Measurements from ENCODE around the gene SLC24A3. TPM values are rescaled to one million over a fixed set of nuclear protein-coding genes. Genes with fewer than 3 reads are reported as not detected.

The SLC24A3 gene
- total RNA-seq, 1 donor from 2014 or later = 0.79 TPM

DNA sequence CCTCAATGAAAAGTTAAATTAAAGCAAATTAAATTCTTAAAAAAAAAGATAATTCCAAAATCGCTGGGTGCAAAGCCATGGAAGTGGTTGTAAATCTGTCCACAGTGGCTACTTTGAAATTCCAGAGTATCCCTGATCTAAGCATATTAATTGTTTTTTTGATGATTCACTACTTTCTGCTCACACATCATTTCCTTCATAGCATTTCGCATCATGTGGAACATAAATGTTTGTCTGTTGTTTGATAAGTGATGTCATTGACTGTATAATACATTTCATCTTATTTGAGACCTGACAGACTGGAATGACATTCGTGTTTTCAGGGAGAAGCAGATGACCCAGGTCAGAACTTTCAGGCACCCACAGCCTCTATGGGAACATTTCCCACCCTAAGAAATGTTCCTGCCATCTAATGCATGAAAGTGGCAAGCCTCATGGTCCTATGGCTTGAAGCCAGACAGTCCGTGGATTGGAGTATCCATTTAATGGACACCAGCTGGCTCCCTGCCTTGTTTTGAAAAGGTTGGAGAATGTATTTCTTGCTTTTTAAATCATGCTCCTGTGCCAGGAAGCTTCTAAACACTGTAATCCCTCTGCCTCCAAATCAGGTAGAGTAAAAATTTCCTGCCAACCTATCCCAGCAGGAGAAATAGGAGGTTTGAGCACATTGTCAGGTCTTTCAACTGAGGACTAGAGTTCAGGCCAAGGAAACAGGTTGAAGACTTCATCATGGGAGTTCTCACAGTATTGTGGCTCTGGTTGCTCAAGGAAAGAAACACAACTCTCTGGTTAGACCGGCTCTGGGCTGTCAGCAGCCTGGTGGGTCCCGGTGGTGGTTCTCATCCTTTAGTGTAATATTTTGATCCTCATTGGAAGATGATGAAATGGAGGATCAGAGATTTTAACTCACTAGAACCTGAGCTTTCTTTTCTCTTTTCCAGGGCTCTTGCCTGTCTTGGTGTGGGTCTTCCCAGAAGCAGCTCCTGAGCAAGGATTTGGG lies 157.9 kb downstream of the SLC24A3 start:
- H3K27ac Mint-ChIP-seq (ENCODE audit: unreplicated experiment) = no peak overlapping the region
- H3K4me2 ChIP-seq (ENCODE audit: low read length) = no peak overlapping the region
- TF ChIP-seq EZH2 (IDR thresholded peaks at IDR 0.05; ENCODE audit: insufficient read depth, low read length) = no peak
- TF ChIP-seq, protein P1, sequence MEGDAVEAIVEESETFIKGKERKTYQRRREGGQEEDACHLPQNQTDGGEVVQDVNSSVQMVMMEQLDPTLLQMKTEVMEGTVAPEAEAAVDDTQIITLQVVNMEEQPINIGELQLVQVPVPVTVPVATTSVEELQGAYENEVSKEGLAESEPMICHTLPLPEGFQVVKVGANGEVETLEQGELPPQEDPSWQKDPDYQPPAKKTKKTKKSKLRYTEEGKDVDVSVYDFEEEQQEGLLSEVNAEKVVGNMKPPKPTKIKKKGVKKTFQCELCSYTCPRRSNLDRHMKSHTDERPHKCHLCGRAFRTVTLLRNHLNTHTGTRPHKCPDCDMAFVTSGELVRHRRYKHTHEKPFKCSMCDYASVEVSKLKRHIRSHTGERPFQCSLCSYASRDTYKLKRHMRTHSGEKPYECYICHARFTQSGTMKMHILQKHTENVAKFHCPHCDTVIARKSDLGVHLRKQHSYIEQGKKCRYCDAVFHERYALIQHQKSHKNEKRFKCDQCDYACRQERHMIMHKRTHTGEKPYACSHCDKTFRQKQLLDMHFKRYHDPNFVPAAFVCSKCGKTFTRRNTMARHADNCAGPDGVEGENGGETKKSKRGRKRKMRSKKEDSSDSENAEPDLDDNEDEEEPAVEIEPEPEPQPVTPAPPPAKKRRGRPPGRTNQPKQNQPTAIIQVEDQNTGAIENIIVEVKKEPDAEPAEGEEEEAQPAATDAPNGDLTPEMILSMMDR (IDR thresholded peaks at IDR 0.05; ENCODE audit: insufficient read depth, low read depth, low read length) = no peak
- no peaks in the 10 kb centered on the region for H3K9me3 Mint-ChIP-seq (ENCODE audit: unreplicated experiment)
- peaks cover 13% of the 10 kb centered on the region for H3K27me3 Mint-ChIP-seq (ENCODE audit: low read depth, unreplicated experiment)
- H3K27me3 ChIP-seq (ENCODE audit: insufficient read depth, low read length) = no peaks in the 10 kb centered on the region
- no peaks in the 10 kb centered on the region for H3K4me1 ChIP-seq (ENCODE audit: insufficient read depth, low read length)
- no peaks in the 10 kb centered on the region for H3K36me3 ChIP-seq (ENCODE audit: insufficient read depth, low read length)
- H3K4me1 Mint-ChIP-seq (ENCODE audit: low read depth, unreplicated experiment) = no peaks in the 10 kb centered on the region
- H3K79me2 ChIP-seq (ENCODE audit: insufficient read depth, low read length) = no peaks in the 10 kb centered on the region
- no peaks in the 10 kb centered on the region for H4K20me1 ChIP-seq (ENCODE audit: insufficient read depth, low read length)
- H3K9me3 ChIP-seq (ENCODE audit: insufficient read depth, low read depth, low read length) = no peaks in the 10 kb centered on the region
- no peak for DNase-seq (ENCODE audit: low read depth)
- H3K4me3 Mint-ChIP-seq (ENCODE audit: unreplicated experiment) = no peak overlapping the region
- no peak overlapping the region for H2AFZ ChIP-seq (ENCODE audit: low read depth, low read length)
- no peak overlapping the region for H3K9ac ChIP-seq (ENCODE audit: low read length)
- H3K27ac ChIP-seq (ENCODE audit: low read depth, low read length) = no peak overlapping the region
- no peak for FAIRE-seq
- no peak overlapping the region for H3K4me3 ChIP-seq (ENCODE audit: insufficient read depth, low read depth, low read length)
- H3K36me3 Mint-ChIP-seq (ENCODE audit: low read depth, unreplicated experiment) = peaks cover 2% of the 10 kb centered on the region

DNA sequence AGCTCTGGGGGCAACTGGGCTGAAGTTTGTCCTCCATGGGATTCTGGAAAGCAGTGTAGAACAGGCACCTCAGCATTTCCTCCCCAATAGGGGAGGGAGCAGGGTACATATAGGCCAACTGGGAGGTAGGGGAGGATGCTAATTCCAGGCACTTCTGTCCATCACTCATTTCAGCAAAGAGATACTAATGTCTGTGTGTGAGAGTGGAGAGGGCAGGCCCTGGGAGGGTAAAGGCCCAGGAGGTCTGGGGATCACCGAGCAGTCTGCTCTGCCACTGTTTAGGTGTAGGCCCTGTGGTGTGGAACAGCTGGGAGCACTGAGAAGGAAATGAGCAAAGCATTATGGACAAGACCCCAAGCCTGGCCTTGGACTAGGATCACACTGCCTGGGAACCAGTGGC lies 158.7 kb downstream of the SLC24A3 start:
- no peak for FAIRE-seq
- no peak overlapping the region for H3K4me3 Mint-ChIP-seq (ENCODE audit: unreplicated experiment)

More for the DNA sequence above, 158.7 kb downstream of the SLC24A3 start:
- Histone ChIP-seq H3K4me3 (ENCODE audit: insufficient read depth, low read depth, low read length) (no peak overlapping the region), H3K79me2 (ENCODE audit: insufficient read depth, low read length) (no peaks in the 10 kb centered on the region), H2AFZ (ENCODE audit: low read depth, low read length) (no peak overlapping the region), H3K36me3 (ENCODE audit: insufficient read depth, low read length) (no peaks in the 10 kb centered on the region), H3K4me2 (ENCODE audit: low read length) (no peak overlapping the region), H3K9ac (ENCODE audit: low read length) (no peak overlapping the region), H3K9me3 (ENCODE audit: insufficient read depth, low read depth, low read length) (no peaks in the 10 kb centered on the region), H4K20me1 (ENCODE audit: insufficient read depth, low read length) (no peaks in the 10 kb centered on the region), H3K27me3 (ENCODE audit: insufficient read depth, low read length) (no peaks in the 10 kb centered on the region), H3K4me1 (ENCODE audit: insufficient read depth, low read length) (no peaks in the 10 kb centered on the region), H3K27ac (ENCODE audit: low read depth, low read length) (no peak overlapping the region)
- TF ChIP-seq EZH2 (IDR thresholded peaks at IDR 0.05; ENCODE audit: insufficient read depth, low read length) = no peak
- TF ChIP-seq, protein P1 (IDR thresholded peaks at IDR 0.05; ENCODE audit: insufficient read depth, low read depth, low read length) = no peak
- no peak for DNase-seq (ENCODE audit: low read depth)
- no peaks in the 10 kb centered on the region for H3K9me3 Mint-ChIP-seq (ENCODE audit: unreplicated experiment)
- H3K27ac Mint-ChIP-seq (ENCODE audit: unreplicated experiment) = no peak overlapping the region
- peaks cover 14% of the 10 kb centered on the region for H3K27me3 Mint-ChIP-seq (ENCODE audit: low read depth, unreplicated experiment)
- H3K36me3 Mint-ChIP-seq (ENCODE audit: low read depth, unreplicated experiment) = peaks cover 2% of the 10 kb centered on the region
- no peaks in the 10 kb centered on the region for H3K4me1 Mint-ChIP-seq (ENCODE audit: low read depth, unreplicated experiment)

All from astrocyte (in vitro differentiated cells and primary cell).